GM12874 (cell line): ENCODE measurements around the gene DTNB.

Experiments used
- TF ChIP-seq, protein P1 (sequence below): IDR thresholded peaks from 2 replicates; pipeline ENCODE4 v1.5.1; 2011; ENCODE audit warnings: low read depth, mild to moderate bottlenecking, control low read depth, low read length, moderate library complexity; ENCODE audit not compliant: insufficient read depth

The DTNB gene

DNA sequence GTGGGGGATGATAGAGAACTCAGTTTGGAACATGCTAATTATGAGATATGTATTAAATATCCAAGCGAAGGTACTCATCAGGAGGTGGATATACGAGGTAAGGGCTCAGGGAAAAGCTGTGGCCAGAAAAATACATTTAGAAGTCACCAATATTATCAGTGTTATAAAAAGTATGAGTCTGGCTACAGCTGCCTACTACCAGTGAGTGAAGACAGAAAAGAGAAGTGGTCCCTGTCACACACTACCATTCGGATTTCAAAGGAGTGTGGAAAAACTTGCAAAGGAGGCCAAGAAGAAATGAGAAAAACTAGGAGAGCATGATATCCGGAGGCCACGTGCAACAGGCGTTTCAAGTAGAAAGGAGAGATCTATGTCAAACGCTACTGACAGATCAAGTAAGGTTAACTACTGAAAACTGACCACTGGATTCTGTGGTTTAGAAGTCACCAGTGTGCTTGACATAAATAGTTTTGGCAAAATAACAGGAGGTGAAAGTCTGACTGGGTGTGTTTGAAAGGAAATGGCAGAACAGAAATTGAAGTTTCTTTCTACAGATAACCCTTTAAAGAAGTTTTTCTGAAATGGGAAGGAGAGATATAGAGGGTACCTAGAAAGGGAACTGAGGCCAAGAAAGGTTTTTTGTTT is 213.0 kb downstream of the DTNB start:
- TF ChIP-seq, protein P1, sequence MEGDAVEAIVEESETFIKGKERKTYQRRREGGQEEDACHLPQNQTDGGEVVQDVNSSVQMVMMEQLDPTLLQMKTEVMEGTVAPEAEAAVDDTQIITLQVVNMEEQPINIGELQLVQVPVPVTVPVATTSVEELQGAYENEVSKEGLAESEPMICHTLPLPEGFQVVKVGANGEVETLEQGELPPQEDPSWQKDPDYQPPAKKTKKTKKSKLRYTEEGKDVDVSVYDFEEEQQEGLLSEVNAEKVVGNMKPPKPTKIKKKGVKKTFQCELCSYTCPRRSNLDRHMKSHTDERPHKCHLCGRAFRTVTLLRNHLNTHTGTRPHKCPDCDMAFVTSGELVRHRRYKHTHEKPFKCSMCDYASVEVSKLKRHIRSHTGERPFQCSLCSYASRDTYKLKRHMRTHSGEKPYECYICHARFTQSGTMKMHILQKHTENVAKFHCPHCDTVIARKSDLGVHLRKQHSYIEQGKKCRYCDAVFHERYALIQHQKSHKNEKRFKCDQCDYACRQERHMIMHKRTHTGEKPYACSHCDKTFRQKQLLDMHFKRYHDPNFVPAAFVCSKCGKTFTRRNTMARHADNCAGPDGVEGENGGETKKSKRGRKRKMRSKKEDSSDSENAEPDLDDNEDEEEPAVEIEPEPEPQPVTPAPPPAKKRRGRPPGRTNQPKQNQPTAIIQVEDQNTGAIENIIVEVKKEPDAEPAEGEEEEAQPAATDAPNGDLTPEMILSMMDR, result no peak

DNA sequence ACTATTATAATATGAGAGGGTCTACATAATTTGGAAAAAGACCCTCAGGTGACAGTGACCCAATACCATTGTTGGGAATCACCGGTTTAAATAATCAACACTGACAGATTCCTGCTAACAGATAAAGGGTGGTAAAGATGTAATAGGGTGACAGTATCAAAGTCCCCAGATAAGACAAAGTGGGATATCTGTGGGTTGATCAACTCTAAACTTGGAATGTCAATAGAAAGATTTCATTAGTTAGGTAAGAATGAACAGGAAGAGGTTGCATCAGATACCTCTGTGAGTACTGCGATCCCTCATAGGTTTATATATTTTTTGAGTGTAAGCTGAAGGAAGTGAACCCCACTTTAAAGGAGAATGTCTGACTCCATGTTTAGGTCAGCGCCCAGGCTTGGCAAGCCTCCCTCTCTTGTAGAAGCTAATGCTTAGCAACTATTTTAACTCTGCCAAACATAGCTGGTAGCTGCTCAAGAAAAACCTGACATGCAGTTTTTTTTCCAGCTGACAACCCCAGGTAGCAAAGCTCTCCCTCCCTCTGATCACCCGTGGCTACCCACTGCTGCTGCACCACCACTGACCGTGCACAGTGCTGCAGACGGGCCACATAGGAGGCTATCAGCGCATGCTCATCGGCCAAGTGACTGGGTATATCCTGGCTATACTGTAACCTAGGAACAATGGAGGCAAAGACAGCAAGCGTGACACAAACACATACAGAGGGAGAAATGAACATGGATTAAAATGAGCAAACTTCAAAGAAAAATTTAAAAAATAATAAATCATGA is 218.4 kb downstream of the DTNB start:
- TF ChIP-seq, protein P1, result no peak

DNA sequence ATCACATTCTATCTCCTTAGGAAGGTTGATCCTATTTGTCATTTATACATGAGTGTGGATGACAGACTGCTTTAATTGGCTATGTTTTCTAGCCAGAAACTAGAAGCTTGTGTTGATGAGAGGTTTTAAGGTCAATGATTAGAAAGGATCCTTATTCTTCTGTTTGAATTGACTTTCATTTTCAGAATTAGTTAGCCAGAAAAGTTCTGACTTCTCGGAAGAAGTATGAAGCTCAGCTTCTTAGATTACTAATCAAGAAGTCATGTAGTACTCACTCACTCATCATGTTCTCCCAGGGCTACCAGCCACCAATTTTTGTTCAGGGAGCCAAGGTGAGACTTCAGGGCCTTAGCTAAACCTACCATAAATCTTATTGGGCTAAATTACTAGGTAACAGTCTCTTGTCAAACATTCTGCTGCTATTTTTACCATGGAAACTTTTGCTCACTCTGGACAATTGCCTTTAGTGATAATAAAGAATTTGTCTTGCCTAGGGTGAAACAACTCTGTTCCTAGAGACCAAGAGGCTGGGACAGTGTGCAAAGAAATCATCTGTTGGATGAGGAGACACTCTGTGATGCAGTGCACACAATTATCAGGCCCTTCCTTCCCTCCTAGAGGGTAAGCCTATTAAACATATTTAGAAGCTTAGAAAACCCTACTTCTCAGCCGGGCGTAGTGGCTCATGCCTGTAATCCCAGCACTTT is 220.0 kb downstream of the DTNB start:
- TF ChIP-seq, protein P1, result no peak

DNA sequence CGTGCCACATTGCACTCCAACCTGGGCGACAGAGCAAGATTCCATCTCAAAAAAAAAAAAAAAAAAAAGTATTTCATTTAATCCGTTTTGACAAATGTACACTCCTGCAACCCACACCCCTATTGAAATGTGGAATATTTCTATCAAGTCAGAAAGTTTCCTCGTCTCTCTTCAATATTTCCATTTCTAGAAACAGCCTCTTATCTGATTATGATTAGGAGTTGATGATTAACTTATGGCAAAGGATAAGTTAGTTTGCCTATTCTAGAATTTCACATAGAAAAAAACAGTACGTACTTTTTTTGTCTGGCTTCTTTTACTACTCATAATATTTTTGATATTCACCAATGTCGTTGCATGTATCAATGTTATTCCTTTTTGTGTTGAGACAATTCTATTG is 224.6 kb downstream of the DTNB start:
- TF ChIP-seq, protein P1, result no peak

DNA sequence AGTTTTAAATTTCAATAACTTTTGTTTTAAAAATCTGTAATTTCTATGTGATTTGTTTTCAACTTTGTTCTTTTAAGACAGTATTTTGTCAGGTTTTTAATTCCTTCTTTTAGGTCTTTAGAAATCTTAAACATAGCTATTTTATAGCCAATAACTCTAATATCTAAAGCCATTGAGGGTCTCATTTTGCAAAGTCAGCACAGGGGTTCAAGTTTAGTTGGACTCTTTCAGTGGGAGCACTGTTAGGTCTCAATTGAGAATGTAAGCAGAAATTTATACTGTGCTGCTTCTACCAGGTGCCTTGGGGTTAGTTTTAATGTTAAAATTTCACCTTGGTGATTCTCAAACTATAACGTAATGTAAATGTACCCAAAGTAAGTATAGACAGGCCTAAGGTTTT is 226.4 kb downstream of the DTNB start:
- TF ChIP-seq, protein P1, result no peak

DNA sequence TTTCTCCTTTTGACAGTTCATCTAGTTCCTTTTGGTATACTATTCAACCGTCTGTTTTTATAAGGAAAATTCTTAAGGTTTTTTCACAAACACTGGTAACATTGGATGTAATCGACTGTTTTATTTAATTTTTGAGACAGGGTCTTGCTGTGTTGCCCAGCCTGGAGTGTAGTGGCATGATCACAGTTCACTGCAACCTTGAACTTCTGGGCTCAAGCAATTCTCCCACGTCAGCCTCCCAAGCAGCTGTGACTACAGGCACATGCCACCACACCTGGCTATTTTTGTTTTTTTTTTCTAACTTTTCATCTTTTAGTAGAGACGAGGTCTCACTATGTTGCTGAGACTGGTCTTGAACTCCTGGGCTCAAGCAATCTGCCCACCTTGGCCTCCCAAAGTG is 227.3 kb downstream of the DTNB start:
- TF ChIP-seq, protein P1, result no peak

DNA sequence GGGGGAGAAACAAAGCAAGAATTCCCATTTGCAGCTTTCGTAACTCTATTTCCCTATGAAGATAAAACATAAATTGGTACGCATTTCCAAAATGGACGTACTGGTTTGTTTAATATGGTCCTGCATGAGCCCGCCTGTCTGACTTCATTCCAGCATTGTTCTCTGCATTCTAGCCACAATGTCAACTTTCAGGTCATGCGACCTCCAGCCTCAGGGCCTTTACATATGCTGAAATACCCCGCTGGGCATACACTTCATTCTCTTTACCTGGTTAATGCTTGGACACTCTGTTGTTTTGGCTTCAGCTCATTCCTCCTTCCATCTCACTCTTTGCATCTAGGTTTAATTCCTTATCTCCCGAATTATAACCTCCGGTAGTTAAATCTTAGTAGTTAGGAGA is 227.9 kb downstream of the DTNB start:
- TF ChIP-seq, protein P1, result no peak
